Activated naive CD4-positive, alpha-beta T cell treated with anti-CD3 and anti-CD28 coated beads, Interleukin-2, amount 50 U/mL, for 72 hours (primary cell): Measurements from ENCODE around the gene OLFML2B. TPM values are rescaled to one million over a fixed set of nuclear protein-coding genes. Genes with fewer than 3 reads are reported as not detected.
A peak's percentile ranks its signal among the peaks of the same experiment; 100 is the strongest.

ENCODE experiments used
- ATAC-seq, 2 donors: fragments of 150-1000 bp; cut with Tn5 transposase; 2 replicates each; pipeline ENCODE4 v1.10.0; 2021; ENCODE audit warnings: mild to moderate bottlenecking in 2 of 2, moderate library complexity in 2 of 2
- DNase-seq, 2 donors: peaks; one replicate each; pipeline ENCODE4 v3.0.0; 2021 to 2022; ENCODE audit warnings: low spot score in 2 of 2
- H3K27ac Mint-ChIP-seq, 2 donors: one replicate each; pipeline ENCODE4 v1.8.0; 2022; ENCODE audit warnings: mild to moderate bottlenecking in 2 of 2, mixed read lengths in 2 of 2
- H3K36me3 Mint-ChIP-seq, 2 donors: one replicate each; pipeline ENCODE4 v1.8.0; 2022; ENCODE audit warnings: mixed read lengths in 2 of 2
- H3K9me3 Mint-ChIP-seq, 2 donors: one replicate each; pipeline ENCODE4 v1.8.0; 2022; ENCODE audit warnings: mixed read lengths in 2 of 2
- total RNA-seq, 2 donors: library from RNA; stranded (reverse); gene quantifications; one replicate each; pipeline ENCODE4 v1.2.3, GENCODE V29; 2022

Gene OLFML2B
- total RNA-seq, 2 donors from 2014 or later = 0.14 to 0.18 TPM

GRCh38 chr1:161949548-161949947, 74.1 kb downstream of the OLFML2B start:
- peaks cover 0 to 6% of the 10 kb centered on the region in 2 donors for H3K36me3 Mint-ChIP-seq

GRCh38 chr1:161948435-161948834, 75.2 kb downstream of the OLFML2B start:
- no peak for ATAC-seq

More at GRCh38 chr1:161949548-161949947, 74.1 kb downstream of the OLFML2B start:
- ATAC-seq (no peak), DNase-seq (no peak)
- no peaks in the 10 kb centered on the region for H3K9me3 Mint-ChIP-seq
- no peak overlapping the region for H3K27ac Mint-ChIP-seq

GRCh38 chr1:161946071-161946987, 77.3 kb downstream of the OLFML2B start:
- Mint-ChIP-seq H3K36me3 (peaks cover 10 to 19% of the 10 kb centered on the region in 2 donors), H3K9me3 (no peaks in the 10 kb centered on the region), H3K27ac (no peak overlapping the region)
- DNase-seq (no peak), ATAC-seq (no peak)

More at GRCh38 chr1:161948435-161948834, 75.2 kb downstream of the OLFML2B start:
- peaks cover 4 to 11% of the 10 kb centered on the region in 2 donors for H3K36me3 Mint-ChIP-seq
- DNase-seq = no peak
- no peak overlapping the region for H3K27ac Mint-ChIP-seq
- no peaks in the 10 kb centered on the region for H3K9me3 Mint-ChIP-seq

- no peaks in the 10 kb centered on the region for H3K9me3 Mint-ChIP-seq
- H3K27ac Mint-ChIP-seq = no peak overlapping the region
- DNase-seq (no peak), ATAC-seq (no peak)
- H3K36me3 Mint-ChIP-seq = peaks cover 10 to 19% of the 10 kb centered on the region in 2 donors
Measured at GRCh38 chr1:161945306-161946060, 78.2 kb downstream of the OLFML2B start.

GRCh38 chr1:161944381-161944780, 79.3 kb downstream of the OLFML2B start:
- Mint-ChIP-seq H3K27ac (no peak overlapping the region), H3K9me3 (no peaks in the 10 kb centered on the region), H3K36me3 (peaks cover 10 to 19% of the 10 kb centered on the region in 2 donors)
- ATAC-seq (no peak), DNase-seq (no peak)

GRCh38 chr1:161943737-161944136, 79.9 kb downstream of the OLFML2B start:
- DNase-seq (no peak), ATAC-seq (no peak)
- H3K27ac Mint-ChIP-seq = peak overlapping the region in 1 of 2 donors; percentile 2
- peaks cover 10 to 19% of the 10 kb centered on the region in 2 donors for H3K36me3 Mint-ChIP-seq
- no peaks in the 10 kb centered on the region for H3K9me3 Mint-ChIP-seq

- DNase-seq (no peak), ATAC-seq (no peak)
- Mint-ChIP-seq H3K9me3 (no peaks in the 10 kb centered on the region), H3K36me3 (peaks cover 10 to 17% of the 10 kb centered on the region in 2 donors), H3K27ac (no peak overlapping the region)
Measured at GRCh38 chr1:161941726-161942436, 81.8 kb downstream of the OLFML2B start.

GRCh38 chr1:161940866-161941591, 82.6 kb downstream of the OLFML2B start:
- ATAC-seq = no peak
- H3K9me3 Mint-ChIP-seq = no peaks in the 10 kb centered on the region
- no peak for DNase-seq
- no peak overlapping the region for H3K27ac Mint-ChIP-seq
- H3K36me3 Mint-ChIP-seq = peaks cover 10 to 20% of the 10 kb centered on the region in 2 donors

GRCh38 chr1:161936786-161937185, 86.9 kb downstream of the OLFML2B start:
- Mint-ChIP-seq H3K27ac (no peak overlapping the region), H3K9me3 (no peaks in the 10 kb centered on the region), H3K36me3 (peaks cover 1 to 13% of the 10 kb centered on the region in 2 donors)
- DNase-seq (no peak), ATAC-seq (no peak)

GRCh38 chr1:161935264-161935663, 88.4 kb downstream of the OLFML2B start:
- H3K27ac Mint-ChIP-seq = peak overlapping the region in 1 of 2 donors; percentile 22
- no peak for ATAC-seq
- peaks cover 0 to 13% of the 10 kb centered on the region in 2 donors for H3K36me3 Mint-ChIP-seq

GRCh38 chr1:161933592-161934588, 89.8 kb downstream of the OLFML2B start:
- DNase-seq (no peak), ATAC-seq (peak; percentile 78 to 83)
- Mint-ChIP-seq H3K36me3 (peaks cover 0 to 18% of the 10 kb centered on the region in 2 donors), H3K27ac (peak overlapping the region; percentile 22 to 66), H3K9me3 (no peaks in the 10 kb centered on the region)

More at GRCh38 chr1:161935264-161935663, 88.4 kb downstream of the OLFML2B start:
- no peak for DNase-seq
- no peaks in the 10 kb centered on the region for H3K9me3 Mint-ChIP-seq

Other genes with a start within 250 kb of the OLFML2B start
- gene NOS1AP, start 45.8 kb upstream of the OLFML2B start, total RNA-seq = under 1 TPM; 0.18 to 0.27 TPM